Stimulated activated naive B cell treated with anti-CD40 and anti-IgM and Interleukin-4, amounts not matched to agents 10 μg/mL and 1 μg/mL and 100 μg/mL, for 72 hours (primary cell): ENCODE data around the gene SLC16A5.
A peak's percentile ranks its signal among the peaks of the same experiment; 100 is the strongest.
"Not testable (repeated sequence)": the region's sequence is repeated elsewhere in the genome, so short reads cannot be mapped to it uniquely, and the experiment has no call there.

Source experiments
- ATAC-seq, 2 donors: fragments of 150-1000 bp; cut with Tn5 transposase; replicated peaks; 2 replicates each; pipeline ENCODE4 v1.10.0; 2021; ENCODE audit warnings: moderate library complexity in 1 of 2
- DNase-seq: peaks from one replicate; pipeline ENCODE4 v3.0.0; 2021
- H3K27ac Mint-ChIP-seq: one replicate; pipeline ENCODE4 v1.8.0; 2022; ENCODE audit warnings: mild to moderate bottlenecking, mixed read lengths
- H3K27me3 Mint-ChIP-seq, 2 donors: one replicate each; pipeline ENCODE4 v1.8.0; 2022; ENCODE audit warnings: mixed read lengths in 2 of 2
- H3K36me3 Mint-ChIP-seq, 2 donors: one replicate each; pipeline ENCODE4 v1.8.0; 2022; ENCODE audit warnings: mixed read lengths in 2 of 2, mild to moderate bottlenecking in 1 of 2
- H3K4me1 Mint-ChIP-seq, 2 donors: one replicate each; pipeline ENCODE4 v1.8.0; 2022; ENCODE audit warnings: mixed read lengths in 2 of 2, mild to moderate bottlenecking in 1 of 2
- H3K4me3 Mint-ChIP-seq, 2 donors: one replicate each; pipeline ENCODE4 v1.8.0; 2022; ENCODE audit warnings: mild to moderate bottlenecking in 2 of 2, mixed read lengths in 2 of 2, moderate library complexity in 1 of 2
- H3K9me3 Mint-ChIP-seq, 2 donors: one replicate each; pipeline ENCODE4 v1.8.0; 2022; ENCODE audit warnings: mixed read lengths in 2 of 2, mild to moderate bottlenecking in 1 of 2

SLC16A5 gene, protein sequence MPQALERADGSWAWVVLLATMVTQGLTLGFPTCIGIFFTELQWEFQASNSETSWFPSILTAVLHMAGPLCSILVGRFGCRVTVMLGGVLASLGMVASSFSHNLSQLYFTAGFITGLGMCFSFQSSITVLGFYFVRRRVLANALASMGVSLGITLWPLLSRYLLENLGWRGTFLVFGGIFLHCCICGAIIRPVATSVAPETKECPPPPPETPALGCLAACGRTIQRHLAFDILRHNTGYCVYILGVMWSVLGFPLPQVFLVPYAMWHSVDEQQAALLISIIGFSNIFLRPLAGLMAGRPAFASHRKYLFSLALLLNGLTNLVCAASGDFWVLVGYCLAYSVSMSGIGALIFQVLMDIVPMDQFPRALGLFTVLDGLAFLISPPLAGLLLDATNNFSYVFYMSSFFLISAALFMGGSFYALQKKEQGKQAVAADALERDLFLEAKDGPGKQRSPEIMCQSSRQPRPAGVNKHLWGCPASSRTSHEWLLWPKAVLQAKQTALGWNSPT

GRCh38 chr17:75087558-75088453 lies at the start of gene SLC16A5:
Gene SLC16A5, plus strand, starts transcription at chr17:75087954. Its CDS starts 5,683 bp downstream, at chr17:75093637.
- ATAC-seq (peak; percentile 64 to 70), DNase-seq (no peak)
- Mint-ChIP-seq H3K9me3 (no peaks in the 10 kb centered on the region), H3K4me3 (peak within 1 kb of the TSS; percentile 82 to 86), H3K27me3 (peaks cover 4 to 7% of the 10 kb centered on the region in 2 donors), H3K4me1 (peaks cover 17% of the 10 kb centered on the region in 2 donors), H3K27ac (peak within 1 kb of the TSS; percentile 89), H3K36me3 (no peaks in the 10 kb centered on the region)

DNA sequence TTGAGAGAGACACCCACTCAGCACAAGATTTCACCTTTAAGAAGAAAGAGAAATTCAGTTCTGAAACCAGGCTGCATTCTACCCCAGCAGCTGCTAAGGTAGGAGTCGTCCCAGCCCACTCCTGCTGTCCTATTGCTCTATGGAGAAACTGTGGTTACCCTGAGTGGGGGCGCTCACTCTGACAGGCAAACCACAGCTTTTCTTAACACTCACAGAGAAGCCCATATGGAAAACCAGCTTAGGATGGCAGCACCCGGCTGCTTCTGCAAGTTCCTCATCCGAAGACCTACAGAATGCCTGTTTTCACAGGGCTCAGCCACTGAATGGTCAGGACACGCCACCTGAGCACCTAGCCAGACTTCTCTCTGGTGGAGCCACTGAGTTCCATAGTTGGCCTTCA lies 48.5 kb upstream of the SLC16A5 start:
- ATAC-seq (no peak), DNase-seq (no peak)
- Mint-ChIP-seq H3K27me3 (peaks cover 9 to 10% of the 10 kb centered on the region in 2 donors), H3K36me3 (peaks cover 38 to 46% of the 10 kb centered on the region in 2 donors), H3K4me3 (no peak overlapping the region), H3K4me1 (peaks cover 17 to 20% of the 10 kb centered on the region in 2 donors), H3K9me3 (peaks cover 1 to 3% of the 10 kb centered on the region in 2 donors), H3K27ac (no peak overlapping the region)

- DNase-seq (no peak), ATAC-seq (no peak)
- H3K4me3 Mint-ChIP-seq: no peak overlapping the region
- H3K27ac Mint-ChIP-seq: no peak overlapping the region
- H3K36me3 Mint-ChIP-seq: peaks cover 31 to 34% of the 10 kb centered on the region in 2 donors
- H3K27me3 Mint-ChIP-seq: no peaks in the 10 kb centered on the region
- H3K9me3 Mint-ChIP-seq: no peaks in the 10 kb centered on the region
- H3K4me1 Mint-ChIP-seq: peaks cover 4 to 16% of the 10 kb centered on the region in 2 donors
Observed at GRCh38 chr17:75041656-75042280, 46.0 kb upstream of the SLC16A5 start.

GRCh38 chr17:75043789-75044188 lies 44.0 kb upstream of the SLC16A5 start:
- not testable (repeated sequence) for H3K27me3 Mint-ChIP-seq, DNase-seq, H3K9me3 Mint-ChIP-seq, ATAC-seq, H3K27ac Mint-ChIP-seq, H3K4me3 Mint-ChIP-seq
- Mint-ChIP-seq H3K36me3 (peaks cover 22 to 25% of the 10 kb centered on the region in 2 donors), H3K4me1 (peaks cover 11 to 27% of the 10 kb centered on the region in 2 donors)

DNA sequence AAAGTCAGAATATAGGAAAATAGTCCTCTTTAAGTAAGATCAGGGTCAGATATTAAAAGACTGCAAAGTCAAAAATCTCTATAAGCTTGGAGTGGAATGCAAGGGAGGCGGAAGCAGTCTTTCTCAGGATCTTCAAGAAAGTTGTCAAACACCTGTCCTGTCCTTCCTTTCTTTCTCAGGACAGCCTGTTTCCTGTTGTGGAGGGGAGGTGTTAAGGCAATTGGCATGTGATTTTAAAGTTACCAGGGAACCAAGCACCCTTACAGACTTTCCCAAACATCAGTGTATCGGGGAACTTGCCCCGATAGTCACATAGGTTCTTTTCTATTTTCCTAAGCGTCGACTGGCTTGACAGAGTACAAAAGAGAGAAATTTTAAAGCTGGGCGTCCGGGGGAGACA lies 43.0 kb upstream of the SLC16A5 start:
- no peak for DNase-seq
- H3K4me3 Mint-ChIP-seq: peak overlapping the region in 1 of 2 donors; percentile 58
- H3K27ac Mint-ChIP-seq: no peak overlapping the region
- ATAC-seq: no peak
- peaks cover 12 to 31% of the 10 kb centered on the region in 2 donors for H3K4me1 Mint-ChIP-seq
- no peaks in the 10 kb centered on the region for H3K27me3 Mint-ChIP-seq
- H3K36me3 Mint-ChIP-seq: peaks cover 19 to 21% of the 10 kb centered on the region in 2 donors
- no peaks in the 10 kb centered on the region for H3K9me3 Mint-ChIP-seq

- H3K4me1 Mint-ChIP-seq: peaks cover 15 to 31% of the 10 kb centered on the region in 2 donors
- H3K27me3 Mint-ChIP-seq, DNase-seq, H3K9me3 Mint-ChIP-seq, ATAC-seq: not testable (repeated sequence)
- peak overlapping the region; percentile 97 to 98 for H3K4me3 Mint-ChIP-seq
- peak overlapping the region; percentile 97 for H3K27ac Mint-ChIP-seq
- H3K36me3 Mint-ChIP-seq: peaks cover 10 to 13% of the 10 kb centered on the region in 2 donors
Observed at GRCh38 chr17:75045946-75046406, 41.8 kb upstream of the SLC16A5 start.

- Mint-ChIP-seq H3K27ac (peak within 1 kb of the TSS; percentile 97), H3K9me3 (no peaks in the 10 kb centered on the region), H3K27me3 (no peaks in the 10 kb centered on the region), H3K4me1 (peaks cover 15 to 31% of the 10 kb centered on the region in 2 donors), H3K4me3 (peak within 1 kb of the TSS; percentile 97 to 98), H3K36me3 (peaks cover 9% of the 10 kb centered on the region in 2 donors)
- ATAC-seq (peak; percentile 93 to 97), DNase-seq (peak; percentile 95)
Observed at GRCh38 chr17:75046407-75047289, 41.1 kb upstream of the SLC16A5 start, which contains the start of the genes ATP5PD and KCTD2. Gene ATP5PD, minus strand, starts transcription at chr17:75046969. Its CDS starts 4,319 bp downstream, at chr17:75042650. Gene KCTD2, plus strand, starts transcription at chr17:75047225. Its CDS starts 26 bp downstream, at chr17:75047251.

- peak; percentile 9 for DNase-seq
- peak; percentile 7 to 8 for ATAC-seq
- no peaks in the 10 kb centered on the region for H3K9me3 Mint-ChIP-seq
- H3K27me3 Mint-ChIP-seq: no peaks in the 10 kb centered on the region
- H3K4me3 Mint-ChIP-seq: peak overlapping the region; percentile 90 to 97
- peaks cover 15 to 31% of the 10 kb centered on the region in 2 donors for H3K4me1 Mint-ChIP-seq
- peaks cover 12 to 14% of the 10 kb centered on the region in 2 donors for H3K36me3 Mint-ChIP-seq
- peak overlapping the region; percentile 95 for H3K27ac Mint-ChIP-seq
Observed at GRCh38 chr17:75047398-75048098, 40.2 kb upstream of the SLC16A5 start.

DNA sequence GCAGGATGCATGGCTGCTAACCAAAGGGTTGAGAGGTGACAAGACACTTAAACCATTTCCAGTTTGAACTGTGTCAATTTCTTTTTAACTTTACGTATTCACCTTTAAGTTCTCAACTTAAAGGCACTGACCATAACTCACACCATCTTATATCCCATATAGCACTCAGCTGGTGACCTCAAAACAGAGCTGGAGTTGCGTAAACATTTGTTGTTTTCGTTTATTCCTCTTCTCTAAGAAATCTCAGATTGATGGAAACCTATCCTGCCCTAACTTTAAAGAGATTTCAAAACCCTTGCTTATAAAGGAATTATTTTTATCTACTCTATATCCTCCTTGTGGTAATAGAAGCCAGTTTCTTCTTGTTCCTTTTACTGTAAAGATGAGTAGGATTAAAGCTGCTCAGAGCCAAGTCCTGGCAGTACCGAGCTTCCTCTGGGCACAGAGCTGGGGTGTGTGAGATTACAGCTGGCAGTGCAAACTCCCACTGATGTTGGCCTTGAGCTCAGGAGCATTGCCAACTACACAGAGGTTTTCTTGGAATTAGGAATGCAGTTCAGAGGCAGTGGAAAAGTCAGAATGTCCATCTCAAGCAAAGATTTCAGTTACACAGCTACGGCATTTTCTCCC lies 39.4 kb upstream of the SLC16A5 start:
- H3K4me3 Mint-ChIP-seq: peak overlapping the region; percentile 90 to 97
- H3K27ac Mint-ChIP-seq: peak overlapping the region; percentile 95
- H3K27me3 Mint-ChIP-seq: no peaks in the 10 kb centered on the region
- H3K9me3 Mint-ChIP-seq: no peaks in the 10 kb centered on the region
- ATAC-seq: no peak
- H3K36me3 Mint-ChIP-seq: peaks cover 18 to 22% of the 10 kb centered on the region in 2 donors
- H3K4me1 Mint-ChIP-seq: peaks cover 15 to 31% of the 10 kb centered on the region in 2 donors
- no peak for DNase-seq

- ATAC-seq (no peak), DNase-seq (no peak)
- no peak overlapping the region for H3K27ac Mint-ChIP-seq
- peaks cover 15 to 31% of the 10 kb centered on the region in 2 donors for H3K4me1 Mint-ChIP-seq
- H3K27me3 Mint-ChIP-seq: no peaks in the 10 kb centered on the region
- peaks cover 19 to 26% of the 10 kb centered on the region in 2 donors for H3K36me3 Mint-ChIP-seq
- H3K4me3 Mint-ChIP-seq: no peak overlapping the region
- no peaks in the 10 kb centered on the region for H3K9me3 Mint-ChIP-seq
Observed at GRCh38 chr17:75049057-75049456, 38.7 kb upstream of the SLC16A5 start.

DNA sequence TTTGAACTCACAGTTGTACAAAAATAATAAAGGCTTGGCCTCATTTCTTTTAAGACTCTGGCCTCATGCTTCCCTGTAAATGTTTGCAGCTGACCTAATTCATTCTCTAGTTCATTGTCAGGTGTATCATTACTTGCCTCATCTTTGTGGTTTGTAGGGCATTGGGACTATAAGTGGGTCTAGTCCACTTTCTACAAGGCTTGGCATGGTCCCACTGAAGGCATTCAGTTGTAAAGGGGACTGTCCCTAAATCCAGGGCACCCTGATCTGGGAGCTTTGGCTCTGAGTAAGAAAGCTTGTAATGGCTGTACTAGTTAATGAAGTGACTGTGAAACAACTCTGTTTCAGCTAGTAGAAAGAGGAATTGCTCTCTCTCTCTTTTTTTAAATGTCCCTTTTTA lies 38.0 kb upstream of the SLC16A5 start:
- DNase-seq (peak; percentile 27), ATAC-seq (peak in 1 of 2 donors; percentile 31)
- Mint-ChIP-seq H3K27me3 (no peaks in the 10 kb centered on the region), H3K27ac (no peak overlapping the region), H3K4me1 (peaks cover 15 to 29% of the 10 kb centered on the region in 2 donors), H3K36me3 (peaks cover 19 to 29% of the 10 kb centered on the region in 2 donors), H3K9me3 (no peaks in the 10 kb centered on the region), H3K4me3 (no peak overlapping the region)

DNA sequence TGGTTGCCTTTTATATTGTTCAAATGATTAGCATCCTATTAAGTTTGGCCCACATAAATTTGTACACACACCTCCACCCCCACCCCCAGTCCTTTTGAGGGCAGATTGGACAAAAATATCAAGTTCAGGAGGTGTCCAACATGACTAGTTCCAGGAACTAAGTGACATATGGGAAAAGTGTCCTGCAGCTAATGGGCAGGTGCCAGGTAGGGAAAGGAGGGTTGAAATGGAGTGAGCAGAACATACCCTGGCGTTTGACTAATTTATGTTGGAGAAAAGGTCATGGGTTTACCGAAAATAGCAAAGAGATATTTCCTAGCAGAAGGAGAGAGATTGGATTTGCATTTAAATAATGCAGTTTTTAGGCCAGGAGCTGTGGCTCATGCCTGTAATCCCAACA lies 35.8 kb upstream of the SLC16A5 start:
- DNase-seq (no peak), ATAC-seq (no peak)
- H3K36me3 Mint-ChIP-seq: peaks cover 28 to 37% of the 10 kb centered on the region in 2 donors
- H3K9me3 Mint-ChIP-seq: no peaks in the 10 kb centered on the region
- peaks cover 12 to 18% of the 10 kb centered on the region in 2 donors for H3K4me1 Mint-ChIP-seq
- no peaks in the 10 kb centered on the region for H3K27me3 Mint-ChIP-seq
- no peak overlapping the region for H3K4me3 Mint-ChIP-seq
- no peak overlapping the region for H3K27ac Mint-ChIP-seq
